B cell (primary cell): ENCODE data around the gene APMAP. TPM values are rescaled to one million over a fixed set of nuclear protein-coding genes. Genes with fewer than 3 reads are reported as not detected.
A peak's percentile ranks its signal among the peaks of the same experiment; 100 is the strongest.

ENCODE experiments used
- ATAC-seq: fragments of 200-7000 bp; cut with Tn5 transposase; one replicate; pipeline ENCODE4 v1.10.0; 2021; ENCODE audit warnings: low read depth, mild to moderate bottlenecking, moderate number of reproducible peaks, moderate library complexity
- CTCF ChIA-PET: fragments of 350-600 bp; sonication (Branson Sonifier 250); formaldehyde crosslinking; loops from one replicate; lab custom pipeline; 2021; ENCODE audit warnings: antibody characterized with exemption, inconsistent platforms; lab: Charles Lee
- POLR2A ChIA-PET: fragments of 350-600 bp; sonication (Branson Sonifier 250); formaldehyde crosslinking; loops from one replicate; lab custom pipeline; 2021; ENCODE audit warnings: antibody characterized with exemption; lab: Charles Lee
- DNase-seq: peaks from one replicate; pipeline ENCODE4 v3.0.0; 2013
- H2AFZ ChIP-seq: 2 replicates; pipeline ENCODE4 v1.6.1; 2012; ENCODE audit warnings: mild to moderate bottlenecking, low read depth, low read length; ENCODE audit not compliant: insufficient read depth, poor library complexity, severe bottlenecking
- H3K27ac ChIP-seq, 2 donors: 1 replicate in 1 of 2; 2 replicates in 1 of 2; pipeline ENCODE4 v1.5.1; 2012 to 2013; ENCODE audit warnings: low read length in 2 of 2, mild to moderate bottlenecking in 2 of 2, moderate library complexity in 1 of 2
- H3K27me3 ChIP-seq, 4 experiments: fragments of 200-600 bp in 1 of 4; sonication (generic) in 1 of 4; replicated peaks in 1 of 4; 1 replicate in 2 of 4; 2 replicates in 2 of 4; pipeline versions ENCODE4 v1.6.1 to v1.7.0; 2013 to 2016; ENCODE audit warnings: low read length in 3 of 4, mild to moderate bottlenecking in 2 of 4, mixed read lengths in 1 of 4, moderate library complexity in 1 of 4; ENCODE audit not compliant: insufficient read depth in 4 of 4, control insufficient read depth in 3 of 4; ENCODE audit errors: control extremely low read depth in 1 of 4
- H3K36me3 ChIP-seq, 2 experiments: replicated peaks in 1 of 2; 1 replicate in 1 of 2; 2 replicates in 1 of 2; pipeline versions ENCODE4 v1.6.1 to v1.7.1; 2013; ENCODE audit warnings: low read length in 1 of 2; ENCODE audit not compliant: insufficient read depth in 2 of 2, control insufficient read depth in 1 of 2; ENCODE audit errors: control extremely low read depth in 1 of 2, extremely low read depth in 1 of 2
- H3K4me1 ChIP-seq, 2 donors: fragments of 200-600 bp in 1 of 2; sonication (generic) in 1 of 2; 1 replicate in 1 of 2; 2 replicates in 1 of 2; pipeline versions ENCODE4 v1.5.1 to v1.6.1; 2013 to 2017; ENCODE audit warnings: low read length in 2 of 2; ENCODE audit not compliant: control insufficient read depth in 2 of 2, insufficient read depth in 2 of 2
- H3K4me2 ChIP-seq: replicated peaks from 2 replicates; pipeline ENCODE3; 2012; ENCODE audit warnings: mild to moderate bottlenecking, low read depth, low read length; ENCODE audit not compliant: poor library complexity, severe bottlenecking
- H3K4me3 ChIP-seq, 5 experiments: fragments of 200-600 bp in 1 of 5; sonication (generic) in 1 of 5; 1 replicate in 3 of 5; 2 replicates in 2 of 5; pipeline versions ENCODE4 v1.5.1 to v1.7.0; 2011 to 2016; ENCODE audit warnings: low read length in 4 of 5, mild to moderate bottlenecking in 4 of 5, low read depth in 2 of 5, control low read depth in 1 of 5, moderate library complexity in 1 of 5; ENCODE audit not compliant: insufficient read depth in 1 of 5; ENCODE audit errors: control extremely low read depth in 1 of 5, extremely low read depth in 1 of 5
- H3K79me2 ChIP-seq: fragments of 200-600 bp; sonication (generic); one replicate; pipeline ENCODE4 v1.6.0; 2016; ENCODE audit warnings: low read length; ENCODE audit not compliant: control insufficient read depth, insufficient read depth
- H3K9ac ChIP-seq: fragments of 200-600 bp; sonication (generic); 2 replicates; pipeline ENCODE4 v1.6.1; 2017; ENCODE audit warnings: mild to moderate bottlenecking, low read length, moderate library complexity
- H3K9me3 ChIP-seq, 3 donors: one replicate each; pipeline versions ENCODE4 v1.6.1 to v1.7.1; 2013; ENCODE audit warnings: low read length in 2 of 3; ENCODE audit not compliant: control insufficient read depth in 2 of 3, insufficient read depth in 1 of 3; ENCODE audit errors: control extremely low read depth in 1 of 3
- H4K20me1 ChIP-seq: 2 replicates; pipeline ENCODE4 v1.6.0; 2012; ENCODE audit warnings: mild to moderate bottlenecking, low read length; ENCODE audit not compliant: insufficient read depth, control insufficient read depth, poor library complexity, severe bottlenecking
- H3K27ac Mint-ChIP-seq: one replicate; pipeline ENCODE4 v1.8.0; 2021; ENCODE audit warnings: mixed read lengths
- H3K27me3 Mint-ChIP-seq: one replicate; pipeline ENCODE4 v1.8.0; 2021; ENCODE audit warnings: mixed read lengths
- H3K4me1 Mint-ChIP-seq: one replicate; pipeline ENCODE4 v1.8.0; 2021; ENCODE audit warnings: mixed read lengths
- H3K4me3 Mint-ChIP-seq: one replicate; pipeline ENCODE4 v1.8.0; 2021; ENCODE audit warnings: mixed read lengths
- H3K9me3 Mint-ChIP-seq: one replicate; pipeline ENCODE4 v1.8.0; 2022; ENCODE audit warnings: mixed read lengths; ENCODE audit not compliant: insufficient read depth
- CTCF ChIP-seq: fragments of 200-600 bp; IDR thresholded peaks from one replicate; pipeline ENCODE4 v1.8.0; 2022; ENCODE audit warnings: antibody characterized with exemption, mild to moderate bottlenecking
- EZH2 ChIP-seq: IDR thresholded peaks from 2 replicates; pipeline ENCODE4 v1.6.1; 2012; ENCODE audit warnings: borderline replicate concordance, low read depth, mild to moderate bottlenecking, moderate library complexity, low read length; ENCODE audit not compliant: insufficient read depth, poor library complexity, severe bottlenecking
- WGBS: methylation state at CpG from one replicate; pipeline ENCODE4 v1.1.5; 2013; ENCODE audit warnings: missing lambda C conversion rate; ENCODE audit not compliant: insufficient coverage; 5-methylcytosine and 5-hydroxymethylcytosine counted together
- intact Hi-C: fragments of 100-400 bp; cut with micrococcal nuclease; formaldehyde crosslinking; loops from one replicate; pipeline ENCODE4 v1.10.0; 2022
- polyA plus RNA-seq: library from polyadenylated mRNA; depleted of rRNA; stranded (reverse); fragments of >200 nt; gene quantifications from 2 replicates; pipeline ENCODE4 v1.2.3, GENCODE V29; 2012
- total RNA-seq, 2 donors: library from RNA; stranded (reverse); fragments of 120-200 nt in 1 of 2; gene quantifications; 1 replicate in 1 of 2; 2 replicates in 1 of 2; pipeline versions ENCODE4 v1.2.3 to v1.2.4, GENCODE V29; 2013 to 2022

APMAP gene
- total and polyA plus RNA-seq, 2 donors (not counting 1 experiment from before 2014, with no cell fraction given) = 9.1 to 28.0 TPM

- Mint-ChIP-seq H3K4me3 (peak overlapping the region; percentile 96), H3K27ac (peak overlapping the region; percentile 97), H3K9me3 (no peaks in the 10 kb centered on the region), H3K27me3 (no peaks in the 10 kb centered on the region), H3K4me1 (peaks cover 46% of the 10 kb centered on the region)
- no peaks in the 10 kb centered on the region for H4K20me1 ChIP-seq
- ChIA-PET CTCF (interaction anchor here (0.7 to 9.8 kb wide), 20 partner anchors 11 to 414 kb away, joined by 3 to 250 read pairs (median 4); partner anchors contain the start of genes ACSS1, ENTPD6 and GINS1), POLR2A (interaction anchor here (1.9 to 2.4 kb wide), 3 partner anchors 64 to 69 kb away, joined by 6 to 11 read pairs (median 7); partner anchors contain the start of gene ACSS1)
- DNase-seq (peak; percentile 30), ATAC-seq (no peak)
- H3K9me3 ChIP-seq = no peaks in the 10 kb centered on the region
- H2AFZ ChIP-seq = peak overlapping the region; percentile 90
- 54% methylated on average over 6 of the region's 9 CpGs for WGBS
- H3K27me3 ChIP-seq = no peaks in the 10 kb centered on the region
- peaks cover 15 to 29% of the 10 kb centered on the region in 2 donors for H3K4me1 ChIP-seq
- TF ChIP-seq EZH2 (no peak), CTCF (no peak)
- H3K4me3 ChIP-seq = peak overlapping the region; percentile 73 to 96 (median 84)
- peak overlapping the region; percentile 93 for H3K9ac ChIP-seq
- peak overlapping the region; percentile 93 to 98 for H3K27ac ChIP-seq
- peak overlapping the region; percentile 92 for H3K4me2 ChIP-seq
- peaks cover 35% of the 10 kb centered on the region for H3K79me2 ChIP-seq
- intact Hi-C loops = no loop called here
- no peaks in the 10 kb centered on the region for H3K36me3 ChIP-seq
Measured at GRCh38 chr20:24993337-24994185, 1.0 kb upstream of the APMAP start.
